GM21360 (cell line): ENCODE data around the gene USHBP1.

Experiments
- ATAC-seq: cut with Tn5 transposase; IDR thresholded peaks from one replicate; pipeline ENCODE4 v1.9.1; 2021; ENCODE audit warnings: mild to moderate bottlenecking, moderate library complexity; ENCODE audit not compliant: unreplicated experiment

USHBP1 gene

GRCh38 chr19:17242431-17243208 lies 21.9 kb downstream of the USHBP1 start:
- no peak for ATAC-seq

GRCh38 chr19:17240826-17241399 lies 23.6 kb downstream of the USHBP1 start:
- ATAC-seq, result no peak

DNA sequence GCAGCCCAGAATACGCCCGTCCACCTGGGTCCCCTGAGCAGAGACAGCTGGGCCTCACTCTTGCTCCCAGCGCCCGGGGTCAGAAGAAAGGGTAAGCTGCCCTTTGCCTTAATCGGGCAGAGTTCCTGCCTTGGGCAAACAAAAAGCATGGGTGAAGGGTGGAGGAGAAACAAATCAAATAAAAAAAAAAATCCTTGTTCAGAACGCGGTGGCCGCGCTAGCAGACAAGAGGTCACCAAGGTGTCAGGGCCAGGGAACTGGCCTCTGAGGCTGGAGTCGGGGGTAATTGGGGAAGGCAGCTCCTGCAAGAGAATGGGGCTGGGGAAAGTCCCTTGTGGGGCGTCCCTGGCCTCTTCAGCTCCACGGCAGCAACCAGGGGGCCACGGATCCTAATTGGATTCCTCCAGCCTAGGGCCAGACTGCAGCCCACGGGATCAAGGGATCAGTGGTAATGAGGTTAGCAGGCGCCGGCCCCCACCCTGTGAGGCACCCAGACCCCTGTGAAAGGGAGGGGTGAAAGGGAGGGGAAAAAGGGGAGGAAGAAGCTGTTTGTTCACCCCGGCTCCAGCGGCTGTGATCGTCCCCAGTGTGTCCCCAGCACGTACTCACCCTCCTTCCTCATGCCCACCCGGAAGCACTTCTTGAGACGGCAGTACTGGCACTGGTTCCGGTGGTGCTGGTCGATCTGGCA lies 24.3 kb downstream of the USHBP1 start:
- no peak for ATAC-seq

DNA sequence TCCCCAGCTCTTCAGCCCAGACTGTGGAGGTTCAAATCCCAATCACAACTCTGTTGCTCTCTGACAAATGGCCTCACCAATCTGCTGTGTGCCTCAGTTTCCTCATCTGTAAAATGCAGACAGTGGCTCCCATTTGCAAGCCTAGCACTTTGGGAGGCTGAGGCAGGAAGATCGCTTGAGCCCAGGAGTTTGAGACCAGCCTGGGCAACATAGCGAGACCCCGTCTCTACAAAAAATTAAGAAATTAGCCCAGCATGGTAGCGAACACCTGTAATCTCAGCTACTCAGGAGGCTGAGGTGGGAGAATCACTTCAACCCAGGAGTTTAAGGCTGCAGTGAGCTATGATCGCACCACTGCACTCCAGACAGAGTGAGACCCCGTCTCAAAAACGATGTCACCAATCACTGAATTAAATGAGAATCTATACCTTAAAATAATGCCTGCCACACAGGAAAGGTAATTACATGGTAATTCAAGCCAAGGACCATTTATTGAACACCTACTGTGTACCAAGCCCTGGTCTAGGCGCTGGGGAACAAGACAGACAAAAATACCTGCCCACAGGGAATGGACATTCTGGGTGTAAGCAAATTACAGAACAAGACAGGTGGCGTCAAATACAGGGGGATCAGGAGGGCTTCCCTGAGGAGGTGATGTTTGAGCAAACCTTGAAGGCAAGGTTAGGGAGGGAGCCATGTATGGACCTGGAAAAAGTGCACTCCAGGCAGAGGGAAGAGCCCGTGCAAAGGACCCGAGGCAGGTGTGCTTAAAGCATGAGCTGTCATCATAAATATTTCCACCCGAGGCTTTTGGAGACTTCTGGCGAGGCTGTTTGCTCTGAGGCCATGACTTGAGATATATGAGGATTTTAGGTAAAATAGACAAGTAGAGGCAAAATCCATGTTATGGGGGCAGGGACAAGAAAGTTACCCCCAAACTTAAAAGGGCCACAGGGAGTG lies 26.5 kb downstream of the USHBP1 start:
- ATAC-seq, result no peak

GRCh38 chr19:17236811-17237543 lies 27.6 kb downstream of the USHBP1 start:
- no peak for ATAC-seq

DNA sequence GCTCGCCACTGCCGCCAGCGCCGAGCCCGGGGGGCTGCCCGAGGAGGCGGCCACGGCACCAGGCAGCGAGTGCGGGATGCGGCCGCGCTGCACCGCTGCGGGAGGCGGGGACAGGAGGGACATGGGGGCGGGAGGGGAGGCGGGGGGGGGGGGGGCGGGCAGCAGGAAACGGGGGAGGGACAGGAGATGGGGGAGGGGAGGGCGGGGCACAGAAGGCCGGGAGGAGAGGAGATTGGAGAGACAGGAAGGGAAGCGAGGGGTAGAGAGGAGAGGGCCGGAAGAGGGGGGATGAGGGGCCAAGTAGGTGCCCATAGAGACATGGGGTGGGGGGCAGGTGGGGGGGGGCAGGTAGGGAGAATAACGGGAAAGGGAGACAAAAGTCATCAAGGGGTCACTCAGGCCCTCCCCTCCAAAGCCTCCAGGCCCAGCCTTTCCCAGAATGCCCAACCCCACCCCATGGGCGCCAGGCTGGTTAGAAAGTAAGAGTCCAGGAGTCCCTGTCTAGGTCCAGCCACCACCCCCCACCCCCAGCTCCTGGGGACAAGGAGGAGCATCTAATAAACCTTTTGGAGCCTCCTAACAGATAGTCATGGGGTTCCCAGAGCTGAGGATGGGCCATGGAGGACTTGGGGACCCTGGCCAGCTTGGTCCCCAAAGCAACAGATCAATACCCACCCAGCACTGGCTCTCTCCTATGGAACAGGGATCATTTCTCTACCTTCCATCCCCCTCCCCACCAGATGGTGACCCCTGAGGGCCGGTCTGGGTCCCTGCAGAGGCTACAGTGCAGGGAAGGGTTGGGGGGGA lies 28.4 kb downstream of the USHBP1 start:
- no peak for ATAC-seq

DNA sequence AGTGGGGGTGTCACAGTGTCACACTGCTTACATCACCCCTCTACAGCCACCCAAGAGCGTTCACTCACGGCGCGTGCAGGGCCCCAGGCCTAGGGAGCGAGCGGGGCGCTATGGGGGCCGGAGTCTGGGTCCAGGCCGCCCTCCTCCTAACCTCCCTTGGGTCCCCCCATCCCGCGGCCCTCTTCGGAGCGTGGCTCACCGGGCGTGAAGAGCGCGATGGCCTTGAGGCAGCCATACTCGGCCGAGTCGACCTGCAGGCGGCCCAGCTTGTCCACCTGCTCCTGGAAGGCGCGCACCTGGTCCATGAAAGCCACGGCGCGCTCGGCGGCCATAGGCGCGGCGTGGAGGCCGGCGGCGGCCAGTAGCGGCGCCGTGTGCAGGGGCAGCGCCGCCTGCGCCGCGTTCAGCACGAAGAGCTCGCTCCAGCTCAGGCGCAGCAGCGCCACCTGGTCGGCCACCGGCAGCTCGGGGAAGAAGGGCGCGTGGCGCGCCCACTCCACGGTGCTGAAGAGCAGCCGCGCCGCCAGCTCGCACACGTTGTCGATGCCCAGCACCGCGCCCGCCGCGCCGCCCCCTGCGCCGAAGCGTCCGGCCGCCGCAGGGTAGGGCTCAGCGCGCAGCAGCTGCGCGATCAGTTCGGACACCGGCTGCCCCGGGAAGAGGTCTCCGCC lies 29.1 kb downstream of the USHBP1 start:
- ATAC-seq, result no peak

GRCh38 chr19:17234911-17235299 lies 29.6 kb downstream of the USHBP1 start:
- ATAC-seq, result no peak

DNA sequence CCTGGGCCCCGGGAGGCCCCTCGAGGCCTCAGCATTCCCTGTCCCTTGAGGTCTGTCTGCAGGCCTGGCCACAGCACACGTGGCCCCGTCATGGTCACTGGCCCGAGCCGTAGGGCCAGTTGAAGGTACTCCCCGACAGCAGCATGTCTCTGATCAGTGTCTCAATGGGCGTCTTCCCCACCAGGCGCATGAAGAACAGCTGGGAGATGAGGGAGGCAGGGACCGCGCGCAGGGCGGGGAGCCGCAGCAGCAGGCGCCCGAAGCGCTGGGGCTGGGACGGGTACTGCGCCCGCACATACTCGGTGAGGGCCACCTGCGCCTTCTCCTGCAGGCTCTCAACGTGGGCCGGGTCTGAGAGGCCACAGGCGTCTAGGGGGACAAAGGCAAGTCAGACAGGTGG lies 32.3 kb downstream of the USHBP1 start:
- no peak for ATAC-seq

DNA sequence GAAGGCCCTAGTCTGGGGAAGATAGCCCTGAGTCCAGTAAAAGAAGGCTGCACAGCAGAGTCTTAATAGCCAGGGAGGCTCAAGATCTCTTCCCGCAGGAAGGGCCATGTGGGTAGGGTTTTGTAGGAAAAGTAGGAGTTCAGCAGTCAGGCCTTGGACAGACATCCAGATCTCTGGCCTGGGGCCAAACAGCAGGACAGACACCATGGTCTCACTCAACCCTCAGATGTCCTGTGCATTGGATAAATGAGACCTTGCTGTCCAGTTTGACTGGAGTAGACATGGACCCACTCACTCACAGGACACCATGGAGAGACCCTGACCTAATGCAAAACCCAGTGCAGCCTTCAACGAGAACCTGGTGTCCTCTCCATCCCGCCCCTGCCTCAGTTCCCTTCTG lies 34.7 kb downstream of the USHBP1 start:
- ATAC-seq, result no peak

DNA sequence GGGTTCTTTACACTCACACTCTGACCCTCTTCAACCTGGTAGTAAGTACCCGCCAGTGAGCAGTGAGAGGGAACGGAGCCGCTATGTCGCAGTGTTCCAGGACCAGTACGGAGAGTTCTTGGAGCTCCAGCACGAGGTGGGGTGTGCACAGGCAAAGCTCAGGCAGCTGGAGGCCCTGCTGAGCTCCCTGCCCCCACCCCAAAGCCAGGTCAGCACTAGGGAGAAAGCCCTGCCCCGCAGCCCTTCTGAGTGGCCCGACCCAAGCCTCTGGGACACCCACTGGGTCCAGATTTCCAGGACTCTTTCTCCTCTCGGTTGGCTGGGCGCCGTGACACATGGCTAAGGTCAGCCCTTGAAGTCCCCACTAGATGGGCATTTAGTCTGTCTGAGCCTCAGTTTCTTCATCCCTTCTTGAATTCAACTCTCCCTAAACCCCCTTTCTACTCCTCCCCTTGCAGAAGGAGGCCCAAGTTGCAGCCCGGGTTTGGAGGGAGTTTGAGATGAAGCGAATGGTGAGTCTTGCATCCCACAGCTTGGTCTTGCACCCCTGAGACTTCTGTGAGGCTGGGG lies 36.7 kb downstream of the USHBP1 start:
- ATAC-seq, result no peak

DNA sequence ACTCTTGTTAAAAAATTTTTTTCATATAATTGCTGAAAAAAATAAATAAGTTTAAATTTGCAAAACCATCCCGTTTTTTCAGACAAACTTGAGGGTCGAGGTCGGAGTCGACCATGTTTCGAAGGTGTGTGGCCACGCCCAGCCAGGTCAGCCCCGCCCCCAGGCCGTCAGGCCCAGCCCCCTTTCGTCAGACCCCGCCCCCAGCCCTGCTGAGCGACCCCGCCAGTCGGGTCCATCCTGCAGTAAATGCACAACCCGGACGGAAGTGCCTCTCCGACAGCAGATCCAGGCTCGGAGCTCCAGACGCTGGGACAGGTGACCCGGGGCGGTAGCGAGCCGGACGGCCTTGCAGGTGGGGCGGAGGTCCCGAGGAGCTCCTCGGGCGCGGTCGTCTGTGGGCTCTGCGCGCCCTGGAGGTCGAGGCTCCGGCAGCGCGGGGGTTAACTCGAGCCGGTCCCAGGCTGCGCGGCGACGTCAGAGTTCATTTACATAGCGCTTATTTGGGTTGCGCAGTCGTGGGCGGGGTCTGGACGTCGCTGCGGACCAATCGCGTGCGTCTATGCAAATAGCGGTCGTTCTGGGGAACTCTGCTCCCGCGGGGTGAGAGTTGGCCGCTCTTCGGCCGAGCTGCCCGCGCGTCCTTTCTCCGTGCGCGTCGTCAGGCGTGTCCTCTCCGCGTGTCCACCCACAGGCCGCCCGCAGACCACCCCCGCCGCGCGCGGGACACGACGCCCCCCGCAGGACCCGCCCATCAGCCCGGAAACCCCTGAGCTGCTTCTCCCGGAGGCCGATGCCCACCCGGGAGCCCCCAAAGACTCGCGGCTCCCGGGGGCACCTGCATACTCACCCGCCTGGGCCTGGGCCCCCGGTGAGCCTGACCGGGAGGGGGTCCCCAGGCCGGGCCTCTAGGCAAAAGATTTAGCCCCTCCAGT lies 38.3 kb downstream of the USHBP1 start, which contains the start of gene OCEL1:
Gene OCEL1 (plus strand): TSS at position 225 of the 932 bp plus-strand sequence. CDS start 22 bp downstream, at position 247.
- peak; percentile 86 for ATAC-seq

GRCh38 chr19:17225053-17225452 lies 39.5 kb downstream of the USHBP1 start:
- no peak for ATAC-seq

GRCh38 chr19:17220207-17220758 lies 44.3 kb downstream of the USHBP1 start:
- ATAC-seq, result no peak

- ATAC-seq, result no peak
These were observed 45.3 kb downstream of the USHBP1 start for GRCh38 chr19:17219286-17219685.

DNA sequence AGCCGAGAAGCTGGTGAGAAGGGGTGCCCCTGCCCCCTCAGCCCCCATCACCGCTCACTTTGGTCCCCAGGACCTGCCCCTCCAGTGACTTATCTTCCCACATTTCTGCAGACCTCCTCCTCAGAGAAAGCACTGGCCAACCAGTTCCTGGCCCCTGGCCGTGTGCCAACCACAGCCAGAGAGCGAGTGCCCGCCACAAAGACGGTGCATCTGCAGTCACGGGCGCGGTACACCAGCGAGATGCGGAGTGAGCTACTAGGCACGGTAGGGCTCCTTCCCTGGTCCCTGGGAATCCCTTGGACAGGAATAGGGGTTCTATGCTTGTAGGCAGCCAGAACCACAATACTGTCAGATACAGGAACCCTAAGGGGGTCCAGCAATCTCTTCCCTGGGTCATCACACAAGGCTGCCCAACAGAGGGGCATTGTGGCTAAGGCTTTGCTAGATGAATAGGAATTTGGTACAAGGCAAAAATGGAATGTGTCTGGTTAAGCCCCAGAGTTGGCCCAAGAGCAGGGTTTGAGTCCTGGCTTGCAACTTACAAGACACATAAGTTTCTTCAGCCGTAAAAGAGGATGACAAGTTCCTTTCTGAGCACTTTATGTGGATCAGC lies 48.4 kb downstream of the USHBP1 start:
- no peak for ATAC-seq
